BLaER1 treated with 17β-estradiol and CSF1 and Interleukin-3, amounts not matched to agents 10 nM and 100 nM (cell line): ENCODE data around the gene LRRC61.
"Not testable (repeated sequence)": the region's sequence is repeated elsewhere in the genome, so short reads cannot be mapped to it uniquely, and the experiment has no call there.

Source experiments
- H3K27ac ChIP-seq, 11 experiments: shearing (Covaris generic); formaldehyde crosslinking; 2 replicates each; pipeline ENCODE4 v1.8.1; 2022
- H3K27me3 ChIP-seq, 11 experiments: shearing (Covaris generic); formaldehyde crosslinking; 2 replicates each; pipeline ENCODE4 v1.8.1; 2022
- H3K36me3 ChIP-seq, 11 experiments: shearing (Covaris generic); formaldehyde crosslinking; 2 replicates each; pipeline ENCODE4 v1.8.1; 2022
- H3K4me1 ChIP-seq, 10 experiments: shearing (Covaris generic); formaldehyde crosslinking; 2 replicates each; pipeline ENCODE4 v1.8.1; 2022
- H3K4me2 ChIP-seq, 11 experiments: shearing (Covaris generic); formaldehyde crosslinking; 2 replicates each; pipeline ENCODE4 v1.8.1; 2022
- H3K4me3 ChIP-seq, 10 experiments: shearing (Covaris generic); formaldehyde crosslinking; 2 replicates each; pipeline ENCODE4 v1.8.1; 2022
- H3K9ac ChIP-seq, 11 experiments: shearing (Covaris generic); formaldehyde crosslinking; 2 replicates each; pipeline ENCODE4 v1.8.1; 2022
- H3K9me3 ChIP-seq, 11 experiments: shearing (Covaris generic); formaldehyde crosslinking; replicated peaks in 1 of 11; 2 replicates each; pipeline ENCODE4 v1.8.1; 2022
- H4K20me1 ChIP-seq, 11 experiments: shearing (Covaris generic); formaldehyde crosslinking; 2 replicates each; pipeline ENCODE4 v1.8.1; 2022
- Cebpa-rat ChIP-seq, 11 experiments: shearing (Covaris generic); IDR thresholded peaks; 2 replicates each; pipeline ENCODE4 v1.8.1; 2022

Gene LRRC61

DNA sequence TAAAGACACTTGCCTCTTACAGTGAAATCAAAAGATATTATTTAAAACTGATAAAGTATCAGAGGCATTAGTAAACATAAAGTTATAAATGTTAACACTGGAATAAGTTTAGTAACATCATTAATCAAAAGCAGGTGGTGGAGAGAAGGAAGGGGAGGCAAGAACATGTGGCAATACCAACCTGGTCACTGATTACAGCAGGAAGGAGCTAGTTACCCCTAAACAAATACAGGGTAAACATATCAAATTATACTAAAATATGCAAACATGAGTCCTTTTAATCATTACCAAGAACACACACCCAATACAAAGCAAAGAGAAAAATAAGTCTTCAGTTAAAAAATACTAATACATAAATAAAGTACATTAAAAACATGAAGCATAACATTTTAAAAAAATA, 25.2 kb upstream of the LRRC61 start:
- not testable (repeated sequence) for H3K9ac ChIP-seq, H3K4me2 ChIP-seq, H3K4me1 ChIP-seq, H3K9me3 ChIP-seq, H3K27ac ChIP-seq, H3K27me3 ChIP-seq, H3K4me3 ChIP-seq, H4K20me1 ChIP-seq, H3K36me3 ChIP-seq

DNA sequence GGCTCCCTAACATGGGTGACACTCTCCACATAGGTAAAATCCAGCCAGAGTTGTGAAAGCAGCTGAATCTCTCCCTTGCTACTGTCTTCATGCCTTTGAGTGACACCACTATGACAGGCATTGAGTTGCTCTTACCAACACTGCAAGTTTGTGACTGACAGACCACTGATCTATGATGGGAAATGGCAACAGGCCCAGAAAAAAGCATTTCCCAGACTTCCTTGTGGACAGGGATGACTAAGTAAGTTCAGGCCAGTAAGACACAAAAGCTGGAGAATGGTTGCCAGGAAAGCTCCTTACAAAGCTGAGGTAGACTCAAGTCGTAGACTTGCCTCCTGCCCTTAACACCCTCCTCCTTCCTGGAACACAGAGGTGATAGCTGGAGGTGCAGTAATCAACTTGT, 20.2 kb upstream of the LRRC61 start:
- not testable (repeated sequence) for H3K27me3 ChIP-seq, H4K20me1 ChIP-seq, H3K4me2 ChIP-seq, H3K4me3 ChIP-seq, H3K9ac ChIP-seq, H3K36me3 ChIP-seq, H3K27ac ChIP-seq, H3K4me1 ChIP-seq
- H3K9me3 ChIP-seq = peaks cover 0 to 10% (median 0%) of the 10 kb centered on the region in 11 experiments; a peak in 1 of 22 replicates

DNA sequence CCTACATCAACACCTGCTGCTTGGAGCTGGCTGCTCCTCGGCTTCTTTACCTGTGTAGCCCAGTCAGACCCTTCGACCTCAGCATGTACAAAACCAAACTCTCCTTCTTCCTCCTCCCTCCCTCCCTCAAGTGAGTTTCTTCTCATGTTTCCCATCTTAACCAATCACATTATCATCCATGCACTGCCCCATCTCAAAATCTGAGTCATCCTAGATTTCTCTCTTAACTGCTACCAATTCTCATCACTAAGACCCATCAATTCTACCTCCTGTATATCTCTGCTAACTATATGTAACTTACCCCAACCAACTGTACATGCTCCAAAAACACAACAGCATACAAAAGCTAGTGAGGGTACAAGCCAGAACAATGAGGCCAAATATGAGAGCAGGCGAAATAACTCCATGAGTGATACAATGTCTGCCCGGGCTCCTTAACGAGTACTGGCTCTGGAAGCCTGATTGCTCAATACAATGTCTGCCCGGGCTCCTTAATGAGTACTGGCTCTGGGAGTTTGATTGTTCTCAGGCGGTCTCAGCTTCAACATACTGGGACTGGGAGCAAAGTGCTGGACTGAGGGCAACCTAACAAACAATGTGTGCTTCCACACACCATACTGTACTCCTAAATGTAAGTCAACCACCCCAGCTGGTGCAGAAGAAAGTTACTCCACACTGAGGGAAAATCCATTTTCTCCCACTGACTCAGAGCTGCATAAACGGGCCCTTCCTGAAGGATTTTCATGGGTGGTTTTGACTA, 18.5 kb upstream of the LRRC61 start:
- not testable (repeated sequence) for H3K27ac ChIP-seq, H4K20me1 ChIP-seq, H3K4me3 ChIP-seq, H3K27me3 ChIP-seq, H3K9ac ChIP-seq, H3K4me2 ChIP-seq, H3K4me1 ChIP-seq, H3K36me3 ChIP-seq
- H3K9me3 ChIP-seq = peaks cover 0 to 10% (median 0%) of the 10 kb centered on the region in 11 experiments; a peak in 1 of 22 replicates

DNA sequence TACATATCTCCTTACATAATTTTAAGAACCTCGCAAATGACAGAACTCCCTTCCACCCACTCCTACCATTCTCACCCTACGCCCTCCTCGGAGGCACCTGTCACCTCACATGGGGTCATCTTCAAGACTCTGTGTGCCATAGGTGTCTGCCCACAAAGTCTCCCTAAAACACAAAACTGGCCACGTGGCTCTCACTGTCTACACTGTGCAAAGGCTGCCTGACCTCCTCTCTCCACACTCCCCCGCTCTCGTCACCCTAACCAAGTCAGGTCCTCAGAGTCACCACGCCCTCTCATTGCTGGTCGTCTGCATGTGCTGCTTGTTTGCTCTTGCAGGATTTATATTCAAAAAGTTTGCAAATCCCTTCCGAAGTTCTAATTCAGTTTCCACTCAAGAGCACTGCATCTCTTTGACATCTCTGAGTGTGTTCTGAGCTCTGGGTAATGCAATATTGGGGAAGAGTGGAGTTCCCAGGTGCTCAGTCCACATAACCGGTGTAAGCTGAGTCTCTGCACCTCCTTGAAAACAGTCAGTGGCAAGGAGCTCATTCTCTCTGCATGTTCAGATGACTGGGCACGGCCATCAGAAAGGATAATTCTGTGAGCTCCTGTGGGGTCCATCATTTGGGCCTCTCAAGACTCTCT, 17.8 kb upstream of the LRRC61 start:
- H3K9me3 ChIP-seq = peaks cover 0 to 10% (median 0%) of the 10 kb centered on the region in 11 experiments; a peak in 1 of 22 replicates
- H3K4me2 ChIP-seq, H3K9ac ChIP-seq, H3K27me3 ChIP-seq, H3K4me1 ChIP-seq, H4K20me1 ChIP-seq, H3K27ac ChIP-seq, H3K4me3 ChIP-seq, H3K36me3 ChIP-seq: not testable (repeated sequence)

DNA sequence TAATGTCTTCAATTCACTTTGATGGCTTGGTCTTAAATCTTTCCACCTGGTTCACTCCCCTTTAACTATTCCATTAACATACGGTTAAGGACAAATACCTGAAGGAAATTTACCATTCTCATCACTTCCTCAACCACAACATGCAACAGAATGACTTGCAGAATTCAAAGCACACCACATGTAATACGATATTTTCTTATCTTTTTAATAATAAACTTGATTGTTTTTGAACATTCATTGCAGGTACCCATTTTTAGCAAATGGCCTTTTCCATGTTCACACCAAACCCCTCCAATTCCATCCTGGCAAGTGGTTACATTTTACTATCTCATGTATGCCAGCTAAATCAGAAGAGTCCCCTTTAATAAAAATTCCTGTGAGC, 17.3 kb upstream of the LRRC61 start:
- not testable (repeated sequence) for H3K27me3 ChIP-seq, H3K9ac ChIP-seq, H3K4me2 ChIP-seq, H4K20me1 ChIP-seq, H3K36me3 ChIP-seq, H3K4me1 ChIP-seq, H3K4me3 ChIP-seq, H3K27ac ChIP-seq
- peaks cover 0 to 10% (median 0%) of the 10 kb centered on the region in 11 experiments; a peak in 1 of 22 replicates for H3K9me3 ChIP-seq

DNA sequence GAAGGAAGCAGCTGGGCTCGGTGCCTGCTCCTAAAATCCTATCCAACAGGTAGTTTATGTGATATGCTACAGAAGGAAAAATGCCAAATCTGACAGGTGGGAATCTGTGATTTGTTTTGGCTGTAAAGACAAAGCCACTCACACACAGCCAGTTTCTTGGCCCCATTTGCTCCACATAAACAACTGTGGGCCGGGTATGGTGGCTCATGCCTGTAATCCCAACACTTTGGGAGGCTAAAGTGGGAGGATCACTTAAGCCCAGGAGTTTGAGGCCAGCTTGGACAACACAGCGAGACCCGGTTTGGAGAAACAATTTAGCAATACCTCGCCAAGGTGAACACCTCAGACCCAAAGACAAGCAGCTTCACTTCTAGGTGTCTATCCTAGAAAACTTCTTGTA, 16.8 kb upstream of the LRRC61 start:
- not testable (repeated sequence) for H4K20me1 ChIP-seq, H3K4me2 ChIP-seq, H3K4me1 ChIP-seq, H3K4me3 ChIP-seq, H3K27me3 ChIP-seq, H3K36me3 ChIP-seq, H3K9ac ChIP-seq, H3K27ac ChIP-seq
- peaks cover 0 to 10% (median 0%) of the 10 kb centered on the region in 11 experiments; a peak in 1 of 22 replicates for H3K9me3 ChIP-seq

DNA sequence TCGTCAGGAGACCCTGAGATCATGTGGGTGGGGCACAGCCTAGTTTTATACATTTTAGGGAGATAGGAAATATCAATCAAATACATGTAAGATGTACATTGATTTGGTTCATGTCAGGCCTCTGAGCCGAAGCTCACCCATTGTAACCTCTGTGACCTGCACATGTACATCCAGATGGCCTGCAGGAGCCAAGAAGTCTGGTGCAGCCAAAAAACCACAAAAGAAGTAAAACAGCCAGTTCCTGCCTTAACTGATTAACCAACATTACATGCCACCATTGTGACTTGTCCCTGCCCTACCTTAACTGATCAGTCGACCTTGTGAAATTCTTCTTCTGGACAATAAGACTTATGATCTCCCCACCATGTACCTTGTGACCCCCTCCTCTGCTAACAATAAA, 16.0 kb upstream of the LRRC61 start:
- no peaks in the 10 kb centered on the region for H4K20me1 ChIP-seq
- H3K4me2 ChIP-seq = peak overlapping the region in 2 of 11 experiments; percentile 3 to 15; a peak in 4 of 22 replicates
- H3K27me3 ChIP-seq = no peaks in the 10 kb centered on the region
- no peak overlapping the region for H3K4me3 ChIP-seq
- H3K36me3 ChIP-seq = no peaks in the 10 kb centered on the region
- H3K9me3 ChIP-seq = peaks cover 0 to 10% (median 0%) of the 10 kb centered on the region in 11 experiments; a peak in 1 of 22 replicates
- H3K9ac ChIP-seq = no peak overlapping the region
- TF ChIP-seq Cebpa-rat (IDR thresholded peaks at IDR 0.05) = no peak
- H3K4me1 ChIP-seq = peaks cover 0 to 8% (median 0%) of the 10 kb centered on the region in 10 experiments; a peak in 2 of 20 replicates
- no peak overlapping the region for H3K27ac ChIP-seq

DNA sequence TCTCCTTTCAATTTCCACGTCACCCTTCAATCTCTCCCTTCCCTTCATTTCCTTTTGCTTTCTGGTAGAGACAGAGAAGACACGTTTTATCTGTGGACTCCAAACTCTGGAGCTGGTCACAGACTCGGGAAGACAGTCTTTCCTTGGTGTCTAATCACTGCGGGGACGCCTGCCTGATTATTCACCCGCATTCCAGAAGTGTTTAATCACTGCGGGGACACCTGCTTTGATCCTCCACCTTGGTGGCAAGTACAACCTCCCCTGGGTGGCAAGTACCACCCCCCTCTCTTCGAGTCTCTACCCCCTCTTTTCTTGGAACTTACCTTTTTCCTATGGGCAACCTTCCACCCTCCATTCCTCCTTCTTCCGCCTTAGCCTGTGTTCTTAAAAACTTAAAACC, 15.3 kb upstream of the LRRC61 start:
- Histone ChIP-seq H3K4me1 (peaks cover 0 to 8% (median 0%) of the 10 kb centered on the region in 10 experiments; a peak in 2 of 20 replicates), H3K27ac (no peak overlapping the region), H3K9ac (no peak overlapping the region), H3K9me3 (peaks cover 0 to 10% (median 0%) of the 10 kb centered on the region in 11 experiments; a peak in 1 of 22 replicates), H3K36me3 (no peaks in the 10 kb centered on the region), H3K27me3 (no peaks in the 10 kb centered on the region), H3K4me2 (no peak overlapping the region), H4K20me1 (no peaks in the 10 kb centered on the region), H3K4me3 (no peak overlapping the region)
- TF ChIP-seq Cebpa-rat (IDR thresholded peaks at IDR 0.05) = no peak

DNA sequence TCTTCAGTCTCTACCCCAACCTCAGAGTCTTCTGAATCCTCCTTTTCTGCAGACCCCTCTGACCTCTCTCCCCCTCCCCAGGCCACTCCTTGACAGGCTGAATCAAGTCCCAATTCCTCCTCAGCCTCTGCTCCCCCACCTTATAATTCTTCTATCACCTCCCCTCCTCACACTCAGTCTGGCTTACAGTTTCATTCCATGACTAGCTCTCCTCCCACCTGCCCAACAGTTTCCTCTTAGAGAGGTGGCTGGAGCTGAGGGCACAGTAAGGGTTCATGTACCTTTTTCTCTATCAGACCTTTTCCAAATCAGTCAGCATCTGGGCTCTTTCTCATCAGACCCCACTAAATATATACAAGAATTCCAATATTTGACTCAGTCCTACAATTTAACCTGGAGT, 14.6 kb upstream of the LRRC61 start:
- TF ChIP-seq Cebpa-rat (IDR thresholded peaks at IDR 0.05) = no peak
- no peak overlapping the region for H3K9ac ChIP-seq
- no peaks in the 10 kb centered on the region for H3K36me3 ChIP-seq
- H3K27ac ChIP-seq = no peak overlapping the region
- H3K27me3 ChIP-seq = no peaks in the 10 kb centered on the region
- no peak overlapping the region for H3K4me2 ChIP-seq
- H3K9me3 ChIP-seq = peaks cover 0 to 10% (median 0%) of the 10 kb centered on the region in 11 experiments; a peak in 1 of 22 replicates
- H3K4me3 ChIP-seq = no peak overlapping the region
- H3K4me1 ChIP-seq = peaks cover 0 to 8% (median 0%) of the 10 kb centered on the region in 10 experiments; a peak in 2 of 20 replicates
- H4K20me1 ChIP-seq = no peaks in the 10 kb centered on the region

DNA sequence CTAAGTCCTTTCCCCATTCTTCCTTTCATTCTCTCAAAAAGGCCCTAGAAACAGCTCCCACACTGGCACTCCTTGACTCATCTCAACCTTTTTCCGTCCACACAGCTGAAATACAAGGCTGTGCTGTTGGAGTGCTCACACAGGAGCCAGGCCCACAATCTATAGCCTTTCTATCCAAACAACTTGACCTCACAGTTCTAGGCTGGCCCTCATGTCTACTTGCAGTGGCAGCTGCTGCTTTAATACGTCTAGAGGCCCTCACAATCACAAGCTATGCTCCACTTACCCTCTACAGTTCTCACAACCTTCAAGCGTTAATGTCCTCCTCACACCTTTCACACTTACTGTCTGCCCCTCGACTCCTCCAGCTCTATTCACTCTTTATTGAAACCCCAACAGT, 12.0 kb upstream of the LRRC61 start:
- Histone ChIP-seq H3K27me3 (no peaks in the 10 kb centered on the region), H3K27ac (no peak overlapping the region), H3K9ac (no peak overlapping the region), H3K9me3 (peaks cover 0 to 10% (median 0%) of the 10 kb centered on the region in 11 experiments; a peak in 1 of 22 replicates), H3K4me1 (peaks cover 0 to 8% (median 0%) of the 10 kb centered on the region in 10 experiments; a peak in 2 of 20 replicates), H4K20me1 (no peaks in the 10 kb centered on the region), H3K4me2 (no peak overlapping the region), H3K4me3 (no peak overlapping the region), H3K36me3 (no peaks in the 10 kb centered on the region)
- no peak for TF ChIP-seq Cebpa-rat (IDR thresholded peaks at IDR 0.05)
